Kidney (tissue), 14 donors: ENCODE data around the gene PLEKHO1. TPM values are rescaled to one million over a fixed set of nuclear protein-coding genes. Genes with fewer than 3 reads are reported as not detected.
A peak's percentile ranks its signal among the peaks of the same experiment; 100 is the strongest.

Experiments
- DNase-seq, 5 donors: peaks; one replicate each; pipeline ENCODE4 v3.0.0-alpha.2; 2013 to 2020
- FAIRE-seq: peaks from 2 replicates; lab custom pipeline; 2012; peaks lifted over from hg19 to GRCh38; lab: Jason Lieb, UNC
- H3K27ac ChIP-seq, 2 donors: one replicate each; pipeline ENCODE4 v1.7.0; 2013; ENCODE audit warnings: low read depth in 2 of 2, low read length in 2 of 2, inconsistent platforms in 1 of 2
- H3K27me3 ChIP-seq: one replicate; pipeline ENCODE4 v1.7.1; 2013; ENCODE audit warnings: low read length, inconsistent platforms; ENCODE audit not compliant: control insufficient read depth, insufficient read depth
- H3K36me3 ChIP-seq, 3 donors: one replicate each; pipeline versions ENCODE4 v1.7.0 to v1.7.1; 2013; ENCODE audit warnings: low read length in 3 of 3, control low read depth in 1 of 3, inconsistent platforms in 1 of 3; ENCODE audit not compliant: insufficient read depth in 3 of 3, control insufficient read depth in 2 of 3
- H3K4me1 ChIP-seq, 3 donors: one replicate each; pipeline versions ENCODE4 v1.7.0 to v1.7.1; 2013; ENCODE audit warnings: low read length in 3 of 3, inconsistent platforms in 1 of 3, low read depth in 1 of 3; ENCODE audit not compliant: control insufficient read depth in 2 of 3, insufficient read depth in 2 of 3
- H3K4me3 ChIP-seq, 3 donors: one replicate each; pipeline versions ENCODE4 v1.7.0 to v1.8.1; 2013; ENCODE audit warnings: low read length in 3 of 3, control low read depth in 1 of 3, inconsistent platforms in 1 of 3
- H3K9ac ChIP-seq, 3 donors: one replicate each; pipeline versions ENCODE4 v1.7.0 to v1.7.1; 2013; ENCODE audit warnings: low read length in 3 of 3, control low read depth in 1 of 3, inconsistent platforms in 1 of 3
- H3K9me3 ChIP-seq, 3 donors: one replicate each; pipeline versions ENCODE4 v1.7.0 to v1.7.1; 2013; ENCODE audit warnings: low read length in 3 of 3, control low read depth in 1 of 3, inconsistent platforms in 1 of 3; ENCODE audit not compliant: control insufficient read depth in 2 of 3, insufficient read depth in 1 of 3
- CTCF ChIP-seq: IDR thresholded peaks from 3 replicates; pipeline ENCODE4 v1.5.1; 2012; ENCODE audit warnings: mild to moderate bottlenecking, moderate library complexity, borderline replicate concordance; ENCODE audit not compliant: insufficient read depth; ENCODE audit errors: extremely low read depth
- intact Hi-C: fragments of 100-400 bp; cut with DNase I; formaldehyde crosslinking; loops from one replicate; pipeline ENCODE4 v1.11.1; 2022
- polyA plus RNA-seq: library from polyadenylated mRNA; stranded (reverse); fragments of 350-450 nt; fragmentation: Illumina TruSeq; extraction: RNeasy Lipid Tissue Mini Kit (QIAGEN cat#74804); gene quantifications from one replicate; pipeline ENCODE4 v1.2.3, GENCODE V29; 2014; ENCODE audit warnings: low read depth, low replicate concordance; ENCODE audit not compliant: insufficient read depth
- total RNA-seq: library from RNA; stranded (reverse); fragmentation: NEBNext Ultra II Directional; extraction: Animal tissue kit (Norgen Biotek cat#: 25700); gene quantifications from one replicate; pipeline ENCODE4 v1.2.1, GENCODE V29; 2021
- donor health status: control.
- donor health status: control.
- donor health status: control.
- donor health status: control.
- donor health status: control.
- donor health status: DM: yes; HTN: yes; CAD: no.
- donor health status: Normal renal cell carcinoma (clear cell type).

PLEKHO1 gene
- total and polyA plus RNA-seq, 2 donors from 2014 or later = 28.0 to 32.7 TPM

- H3K4me1 ChIP-seq = no peaks in the 10 kb centered on the region
- H3K4me3 ChIP-seq = no peak overlapping the region
- H3K9ac ChIP-seq = no peak overlapping the region
- H3K36me3 ChIP-seq = no peaks in the 10 kb centered on the region
- no peak for FAIRE-seq
- no peak for DNase-seq
- no peak overlapping the region for H3K27ac ChIP-seq
- no peaks in the 10 kb centered on the region for H3K9me3 ChIP-seq
- no peaks in the 10 kb centered on the region for H3K27me3 ChIP-seq
- intact Hi-C loops = no loop called here
- no peak for TF ChIP-seq CTCF
Observed at GRCh38 chr1:150171801-150172200, 22.1 kb downstream of the PLEKHO1 start.

GRCh38 chr1:150173141-150173585, 23.4 kb downstream of the PLEKHO1 start:
- peak overlapping the region in 1 of 3 donors; percentile 8 for H3K4me3 ChIP-seq
- no peak overlapping the region for H3K27ac ChIP-seq
- intact Hi-C loops = no loop called here
- H3K27me3 ChIP-seq = no peaks in the 10 kb centered on the region
- DNase-seq = no peak
- no peaks in the 10 kb centered on the region for H3K36me3 ChIP-seq
- H3K9me3 ChIP-seq = no peaks in the 10 kb centered on the region
- no peaks in the 10 kb centered on the region for H3K4me1 ChIP-seq
- H3K9ac ChIP-seq = no peak overlapping the region
- no peak for FAIRE-seq
- TF ChIP-seq CTCF = no peak

DNA sequence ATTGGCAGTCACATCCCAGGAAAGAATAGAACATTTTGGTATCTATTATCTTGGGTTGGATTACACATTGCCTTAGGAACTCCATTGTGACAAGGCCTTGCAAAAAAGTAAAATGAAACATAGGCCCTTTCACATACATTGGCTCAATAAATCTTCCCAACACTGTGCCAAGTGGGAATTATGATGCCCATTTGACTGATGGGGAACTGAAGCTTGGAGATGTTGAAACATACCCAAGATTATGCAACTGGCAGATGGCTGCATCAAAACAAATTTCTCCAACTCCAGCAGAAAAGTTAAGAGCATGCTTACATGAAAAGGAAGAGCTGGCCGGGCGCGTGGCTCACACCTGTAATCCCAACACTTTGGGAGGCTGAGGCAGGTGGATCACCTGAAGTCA, 26.9 kb downstream of the PLEKHO1 start:
- Histone ChIP-seq H3K4me3 (no peak overlapping the region), H3K27me3 (no peaks in the 10 kb centered on the region), H3K36me3 (no peaks in the 10 kb centered on the region), H3K9ac (no peak overlapping the region), H3K27ac (no peak overlapping the region), H3K9me3 (no peaks in the 10 kb centered on the region), H3K4me1 (no peaks in the 10 kb centered on the region)
- no peak for DNase-seq
- TF ChIP-seq CTCF = no peak
- FAIRE-seq = no peak
- intact Hi-C loops = no loop called here

- no peaks in the 10 kb centered on the region for H3K36me3 ChIP-seq
- no peaks in the 10 kb centered on the region for H3K4me1 ChIP-seq
- no peak for TF ChIP-seq CTCF
- no peak overlapping the region for H3K27ac ChIP-seq
- intact Hi-C loops = no loop called here
- H3K27me3 ChIP-seq = no peaks in the 10 kb centered on the region
- FAIRE-seq (no peak), DNase-seq (no peak)
- H3K9me3 ChIP-seq = no peaks in the 10 kb centered on the region
- H3K4me3 ChIP-seq = no peak overlapping the region
- no peak overlapping the region for H3K9ac ChIP-seq
Observed at GRCh38 chr1:150178548-150178947, 28.8 kb downstream of the PLEKHO1 start.
